GM21423 (cell line): ENCODE results near the gene PACSIN3.

ENCODE experiments used
- ATAC-seq: cut with Tn5 transposase; IDR thresholded peaks from one replicate; pipeline ENCODE4 v1.9.1; 2021; ENCODE audit warnings: mild to moderate bottlenecking, moderate library complexity; ENCODE audit not compliant: unreplicated experiment

The PACSIN3 gene

GRCh38 chr11:47177229-47177845 is 8.9 kb downstream of the PACSIN3 start:
- ATAC-seq: peak; percentile 41

GRCh38 chr11:47176328-47177228 is 9.7 kb downstream of the PACSIN3 start, which contains the start of gene ARFGAP2:
Gene ARFGAP2 (minus strand): TSS chr11:47176879. CDS start chr11:47176853, 26 bp downstream.
- ATAC-seq: peak; percentile 85

- no peak for ATAC-seq
Observed at GRCh38 chr11:47175746-47176327, 10.4 kb downstream of the PACSIN3 start.

GRCh38 chr11:47172740-47173336 is 13.4 kb downstream of the PACSIN3 start:
- no peak for ATAC-seq

GRCh38 chr11:47171856-47172255 is 14.4 kb downstream of the PACSIN3 start:
- ATAC-seq: no peak

- no peak for ATAC-seq
Observed at GRCh38 chr11:47171061-47171838, 15.0 kb downstream of the PACSIN3 start.

GRCh38 chr11:47166368-47166767 is 19.9 kb downstream of the PACSIN3 start:
- ATAC-seq: no peak

GRCh38 chr11:47165253-47165840 is 20.9 kb downstream of the PACSIN3 start:
- no peak for ATAC-seq

- ATAC-seq: no peak
Observed at GRCh38 chr11:47164321-47164720, 21.9 kb downstream of the PACSIN3 start.

- ATAC-seq: no peak
Observed at GRCh38 chr11:47163898-47164297, 22.3 kb downstream of the PACSIN3 start.

GRCh38 chr11:47163193-47163592 is 23.0 kb downstream of the PACSIN3 start:
- ATAC-seq: no peak

- ATAC-seq: no peak
Observed at GRCh38 chr11:47162426-47162825, 23.8 kb downstream of the PACSIN3 start.

- no peak for ATAC-seq
Observed at GRCh38 chr11:47161890-47162289, 24.3 kb downstream of the PACSIN3 start.

GRCh38 chr11:47161134-47161854 is 24.9 kb downstream of the PACSIN3 start:
- no peak for ATAC-seq

GRCh38 chr11:47160753-47161133 is 25.5 kb downstream of the PACSIN3 start:
- no peak for ATAC-seq

GRCh38 chr11:47158242-47158641 is 28.0 kb downstream of the PACSIN3 start:
- no peak for ATAC-seq

- ATAC-seq: no peak
Observed at GRCh38 chr11:47157805-47158204, 28.4 kb downstream of the PACSIN3 start.

GRCh38 chr11:47156951-47157350 is 29.3 kb downstream of the PACSIN3 start:
- ATAC-seq: no peak

- ATAC-seq: no peak
Observed at GRCh38 chr11:47156333-47156732, 29.9 kb downstream of the PACSIN3 start.

- no peak for ATAC-seq
Observed at GRCh38 chr11:47155879-47156278, 30.4 kb downstream of the PACSIN3 start.
